ENCODE measurements around the gene CYP3A5. TPM values are rescaled to one million over a fixed set of nuclear protein-coding genes. Genes with fewer than 3 reads are reported as not detected.

CYP3A5 gene
- total and polyA plus RNA-seq, 2 of the 8 experiments (the other 6 are each of a cell fraction or from before 2014, with no cell fraction given) = 0.06 TPM; not detected in 1

DNA sequence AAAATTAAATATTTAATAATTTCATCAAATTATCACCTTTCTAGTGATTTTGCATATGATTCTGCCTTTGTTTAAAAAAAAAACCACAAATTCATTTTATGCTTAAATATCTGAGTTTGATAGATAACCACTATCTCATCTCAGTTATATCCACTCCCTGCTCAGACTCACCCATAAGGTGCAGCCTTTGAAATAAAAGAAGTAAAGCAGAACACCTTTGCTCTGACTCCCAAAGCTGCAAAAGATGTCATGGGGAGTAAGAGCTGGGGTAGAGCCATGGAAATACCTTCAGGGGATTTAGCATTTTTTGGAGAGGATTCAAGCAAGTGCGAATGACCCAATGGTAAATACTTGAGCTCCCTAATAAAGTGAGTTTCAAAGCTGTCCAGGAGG is 15.1 kb upstream of the CYP3A5 start:
- no peak overlapping the region for H3K56ac ChIP-seq (replicated peaks; ENCODE audit: insufficient read length, low read depth, low read length)
- no peak overlapping the region for H4K91ac ChIP-seq (replicated peaks; ENCODE audit: insufficient read length, low read length)
- no peaks in the 10 kb centered on the region for H3K9me3 ChIP-seq (ENCODE audit: insufficient read depth in 2 of 2, low read depth in 1 of 2, low read length in 1 of 2)
- no peaks in the 10 kb centered on the region for H3K79me1 ChIP-seq (ENCODE audit: low read depth, low read length)
- H2BK120ac ChIP-seq (replicated peaks; ENCODE audit: low read depth, low read length) = no peak overlapping the region
- DNase-seq (ENCODE audit: low read depth in 1 of 2, low spot score in 2 of 2) (no peak), FAIRE-seq (no peak)
- TF ChIP-seq NANOG (IDR thresholded peaks at IDR 0.05; ENCODE audit: insufficient read depth, low read depth, low read length, poor library complexity, severe bottlenecking) = no peak
- TF ChIP-seq MAX (IDR thresholded peaks at IDR 0.05) = no peak
- TF ChIP-seq BRCA1 (IDR thresholded peaks at IDR 0.05; ENCODE audit: low read depth, low read length) = no peak
- no peak for TF ChIP-seq TEAD4 (IDR thresholded peaks at IDR 0.05; ENCODE audit: low read depth, low read length)
- TF ChIP-seq EZH2 (IDR thresholded peaks at IDR 0.05; ENCODE audit: low read depth, low read length, severe bottlenecking) = no peak
- TF ChIP-seq CTBP2 (IDR thresholded peaks at IDR 0.05; ENCODE audit: borderline replicate concordance, insufficient read depth, insufficient read length, low read length) = no peak
- no peak for TF ChIP-seq JUND (IDR thresholded peaks at IDR 0.05; ENCODE audit: low read length)
- TF ChIP-seq TCF12 (IDR thresholded peaks at IDR 0.05; ENCODE audit: low read depth, low read length) = no peak
- no peak for TF ChIP-seq RNF2 (IDR thresholded peaks at IDR 0.05; ENCODE audit: borderline replicate concordance, low read depth, low read length, missing control alignments, poor library complexity, severe bottlenecking)
- TF ChIP-seq, protein P1, sequence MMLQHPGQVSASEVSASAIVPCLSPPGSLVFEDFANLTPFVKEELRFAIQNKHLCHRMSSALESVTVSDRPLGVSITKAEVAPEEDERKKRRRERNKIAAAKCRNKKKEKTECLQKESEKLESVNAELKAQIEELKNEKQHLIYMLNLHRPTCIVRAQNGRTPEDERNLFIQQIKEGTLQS (IDR thresholded peaks at IDR 0.05; ENCODE audit: insufficient read depth, low read depth, low read length) = no peak
- TF ChIP-seq, protein P2, sequence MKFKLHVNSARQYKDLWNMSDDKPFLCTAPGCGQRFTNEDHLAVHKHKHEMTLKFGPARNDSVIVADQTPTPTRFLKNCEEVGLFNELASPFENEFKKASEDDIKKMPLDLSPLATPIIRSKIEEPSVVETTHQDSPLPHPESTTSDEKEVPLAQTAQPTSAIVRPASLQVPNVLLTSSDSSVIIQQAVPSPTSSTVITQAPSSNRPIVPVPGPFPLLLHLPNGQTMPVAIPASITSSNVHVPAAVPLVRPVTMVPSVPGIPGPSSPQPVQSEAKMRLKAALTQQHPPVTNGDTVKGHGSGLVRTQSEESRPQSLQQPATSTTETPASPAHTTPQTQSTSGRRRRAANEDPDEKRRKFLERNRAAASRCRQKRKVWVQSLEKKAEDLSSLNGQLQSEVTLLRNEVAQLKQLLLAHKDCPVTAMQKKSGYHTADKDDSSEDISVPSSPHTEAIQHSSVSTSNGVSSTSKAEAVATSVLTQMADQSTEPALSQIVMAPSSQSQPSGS (IDR thresholded peaks at IDR 0.05; ENCODE audit: low read length) = no peak
- no peaks in the 10 kb centered on the region for H4K20me1 ChIP-seq (replicated peaks in 1 of 2; ENCODE audit: control insufficient read depth in 1 of 2, insufficient read depth in 2 of 2, low read length in 2 of 2)
- CTCF ChIA-PET (ENCODE audit: partially characterized antibody) = interaction anchor here (1.1 kb wide), 1 partner anchor 117 kb away, joined by 3 read pairs; no protein-coding TSS in a partner anchor
- H3K4me1 ChIP-seq (replicated peaks in 1 of 4; ENCODE audit: control insufficient read depth in 3 of 4, insufficient read depth in 4 of 4, low read length in 3 of 4) = peaks cover 0 to 10% (median 0%) of the 10 kb centered on the region in 4 experiments; a peak in 3 of 7 replicates
- H3K4me3 ChIP-seq (ENCODE audit: extremely low read depth in 1 of 4, insufficient read depth in 2 of 4, low read depth in 3 of 4, low read length in 4 of 4) = no peak overlapping the region
- no peak overlapping the region for H3K9ac ChIP-seq (replicated peaks in 1 of 4; ENCODE audit: extremely low read depth in 1 of 4, low read depth in 3 of 4, low read length in 3 of 4)
- no peaks in the 10 kb centered on the region for H3K79me2 ChIP-seq (ENCODE audit: control insufficient read depth in 1 of 2, insufficient read depth in 2 of 2, low read length in 2 of 2)
- no peak overlapping the region for H3K23ac ChIP-seq (ENCODE audit: insufficient read length)
- no peak overlapping the region for H2BK20ac ChIP-seq (ENCODE audit: low read length)
- no peak overlapping the region for H2BK12ac ChIP-seq (ENCODE audit: low read depth, low read length)
- no peak overlapping the region for H2AK5ac ChIP-seq (ENCODE audit: low read depth, low read length)
- no peaks in the 10 kb centered on the region for H3K27me3 ChIP-seq (replicated peaks in 1 of 4; ENCODE audit: control insufficient read depth in 3 of 4, extremely low read depth in 1 of 4, insufficient read depth in 3 of 4, low read length in 3 of 4)
- no peak overlapping the region for H3K4me2 ChIP-seq (ENCODE audit: insufficient read depth in 1 of 2, low read depth in 2 of 2, low read length in 2 of 2)
- 76% methylated on average over 1 of the region's 1 CpG; no CpG with 5 or more reads in 1 of the 2 experiments for WGBS, 2 experiments (ENCODE audit: extremely low coverage in 1 of 2, insufficient coverage in 1 of 2, insufficient read length in 1 of 2, insufficient replicate concordance in 2 of 2, low coverage in 1 of 2, low lambda C conversion rate in 2 of 2, missing lambda C conversion rate in 1 of 2)
- POLR2A ChIA-PET (ENCODE audit: partially characterized antibody) = interaction anchor here (0.6 to 1.2 kb wide), 4 partner anchors 14 to 967 kb away, joined by 3 to 4 read pairs (median 3); partner anchors contain the start of gene ZNF655
- no peak overlapping the region for H3K18ac ChIP-seq (ENCODE audit: extremely low read depth, low read length)
- no peak overlapping the region for H3K27ac ChIP-seq (ENCODE audit: low read depth, low read length)
- no peak overlapping the region for H2BK5ac ChIP-seq (ENCODE audit: low read depth, low read length)
- H2AFZ ChIP-seq (ENCODE audit: low read length) = no peak overlapping the region
- no peak overlapping the region for H4K5ac ChIP-seq (ENCODE audit: insufficient read length, low read depth, low read length)
- H4K8ac ChIP-seq (ENCODE audit: extremely low read depth, insufficient read depth, low read length) = no peak overlapping the region
- H3K14ac ChIP-seq (ENCODE audit: insufficient read length) = no peak overlapping the region
- no peak overlapping the region for H2BK15ac ChIP-seq (ENCODE audit: low read length)
- no peaks in the 10 kb centered on the region for H3K23me2 ChIP-seq (ENCODE audit: low read depth, low read length)
- H3K4ac ChIP-seq (replicated peaks; ENCODE audit: insufficient read length, low read depth, low read length) = no peak overlapping the region
- H3K36me3 ChIP-seq (ENCODE audit: control insufficient read depth in 2 of 4, insufficient read depth in 4 of 4, low read length in 3 of 4) = no peaks in the 10 kb centered on the region

Measured in H1 (cell line).